ENCODE data around the gene RBM39. TPM values are rescaled to one million over a fixed set of nuclear protein-coding genes. Genes with fewer than 3 reads are reported as not detected.
A peak's percentile ranks its signal among the peaks of the same experiment; 100 is the strongest.

Gene RBM39
- total and polyA plus RNA-seq, 2 of the 13 experiments (the other 11 are each of a cell fraction or from before 2014, with no cell fraction given): 788 to 920 TPM

GRCh38 chr20:35660122-35660937 lies 81.7 kb downstream of the RBM39 start:
- Histone ChIP-seq H3K27ac (ENCODE audit: extremely low read length, insufficient read depth, low read length) (no peak overlapping the region), H4K20me1 (ENCODE audit: insufficient read depth, low read length) (peaks cover 86% of the 10 kb centered on the region), H3K9me3 (ENCODE audit: low read length) (no peaks in the 10 kb centered on the region), H3K9ac (ENCODE audit: insufficient read depth, low read depth, low read length) (peak overlapping the region; percentile 99; the same call in 1 of the 2 replicates), H3K79me2 (ENCODE audit: insufficient read depth, low read length) (peaks cover 94% of the 10 kb centered on the region), H3K4me2 (ENCODE audit: low read depth, low read length) (peak overlapping the region; percentile 95), H3K27me3 (ENCODE audit: control insufficient read depth in 1 of 2, insufficient read depth in 2 of 2, low read length in 2 of 2) (no peaks in the 10 kb centered on the region; a peak in 1 of 5 replicates), H2AFZ (ENCODE audit: low read length) (no peak overlapping the region), H3K4me1 (ENCODE audit: insufficient read depth, low read length) (peaks cover 64% of the 10 kb centered on the region), H3K4me3 (replicated peaks in 1 of 3; ENCODE audit: insufficient read depth in 1 of 3, low read depth in 2 of 3, low read length in 3 of 3) (peak overlapping the region in 2 of 3 experiments; percentile 76 to 99; a peak in 2 of 6 replicates), H3K36me3 (replicated peaks in 1 of 2; ENCODE audit: control insufficient read depth in 1 of 2, insufficient read depth in 2 of 2, low read length in 2 of 2) (peaks cover 0 to 15% of the 10 kb centered on the region in 2 experiments; a peak in 4 of 5 replicates)
- BruUV-seq (replicated peaks): no TSS peak
- CTCF ChIA-PET (ENCODE audit: low intra/inter-chr PET ratio, low total read pairs): no interaction called here
- POLR2A ChIA-PET: interaction anchor here (0.9 to 2.5 kb wide), 6 partner anchors 14 to 82 kb away, joined by 3 to 20 read pairs (median 4); partner anchors contain the start of gene RBM39
- in situ Hi-C loops (cut with HindIII; ENCODE audit: extremely low pct_ligation_motif_present, low pct_unique_long_range_greater_than_20kb): loop anchor here (5.0 kb wide), 1 partner anchor 43 kb away; the partner anchor contains the start of gene SPAG4
- ATAC-seq (no peak), DNase-seq (ENCODE audit: low spot score) (no peak), FAIRE-seq (no peak)
- intact Hi-C loops (cut with micrococcal nuclease; ENCODE audit: unreplicated experiment): no loop called here
- WGBS (ENCODE audit: low lambda C conversion rate): 83% methylated on average over 10 of the region's 10 CpGs
- TF ChIP-seq ZNF335 (CRISPR knock-in tag; IDR thresholded peaks at IDR 0.05): no peak
- TF ChIP-seq ZBTB4 (CRISPR knock-in tag; IDR thresholded peaks at IDR 0.05; ENCODE audit: borderline replicate concordance): 0 out of 2 replicates have a peak, but pooled peaks have one; percentile 31
- TF ChIP-seq, protein P1, sequence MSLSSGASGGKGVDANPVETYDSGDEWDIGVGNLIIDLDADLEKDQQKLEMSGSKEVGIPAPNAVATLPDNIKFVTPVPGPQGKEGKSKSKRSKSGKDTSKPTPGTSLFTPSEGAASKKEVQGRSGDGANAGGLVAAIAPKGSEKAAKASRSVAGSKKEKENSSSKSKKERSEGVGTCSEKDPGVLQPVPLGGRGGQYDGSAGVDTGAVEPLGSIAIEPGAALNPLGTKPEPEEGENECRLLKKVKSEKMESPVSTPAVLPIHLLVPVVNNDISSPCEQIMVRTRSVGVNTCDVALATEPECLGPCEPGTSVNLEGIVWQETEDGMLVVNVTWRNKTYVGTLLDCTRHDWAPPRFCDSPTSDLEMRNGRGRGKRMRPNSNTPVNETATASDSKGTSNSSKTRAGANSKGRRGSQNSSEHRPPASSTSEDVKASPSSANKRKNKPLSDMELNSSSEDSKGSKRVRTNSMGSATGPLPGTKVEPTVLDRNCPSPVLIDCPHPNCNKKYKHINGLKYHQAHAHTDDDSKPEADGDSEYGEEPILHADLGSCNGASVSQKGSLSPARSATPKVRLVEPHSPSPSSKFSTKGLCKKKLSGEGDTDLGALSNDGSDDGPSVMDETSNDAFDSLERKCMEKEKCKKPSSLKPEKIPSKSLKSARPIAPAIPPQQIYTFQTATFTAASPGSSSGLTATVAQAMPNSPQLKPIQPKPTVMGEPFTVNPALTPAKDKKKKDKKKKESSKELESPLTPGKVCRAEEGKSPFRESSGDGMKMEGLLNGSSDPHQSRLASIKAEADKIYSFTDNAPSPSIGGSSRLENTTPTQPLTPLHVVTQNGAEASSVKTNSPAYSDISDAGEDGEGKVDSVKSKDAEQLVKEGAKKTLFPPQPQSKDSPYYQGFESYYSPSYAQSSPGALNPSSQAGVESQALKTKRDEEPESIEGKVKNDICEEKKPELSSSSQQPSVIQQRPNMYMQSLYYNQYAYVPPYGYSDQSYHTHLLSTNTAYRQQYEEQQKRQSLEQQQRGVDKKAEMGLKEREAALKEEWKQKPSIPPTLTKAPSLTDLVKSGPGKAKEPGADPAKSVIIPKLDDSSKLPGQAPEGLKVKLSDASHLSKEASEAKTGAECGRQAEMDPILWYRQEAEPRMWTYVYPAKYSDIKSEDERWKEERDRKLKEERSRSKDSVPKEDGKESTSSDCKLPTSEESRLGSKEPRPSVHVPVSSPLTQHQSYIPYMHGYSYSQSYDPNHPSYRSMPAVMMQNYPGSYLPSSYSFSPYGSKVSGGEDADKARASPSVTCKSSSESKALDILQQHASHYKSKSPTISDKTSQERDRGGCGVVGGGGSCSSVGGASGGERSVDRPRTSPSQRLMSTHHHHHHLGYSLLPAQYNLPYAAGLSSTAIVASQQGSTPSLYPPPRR (CRISPR knock-in tag; IDR thresholded peaks at IDR 0.05; ENCODE audit: borderline replicate concordance): 0 out of 2 replicates have a peak, but pooled peaks have one; percentile 13
- TF ChIP-seq GABPB1 (CRISPR knock-in tag; IDR thresholded peaks at IDR 0.05): 0 out of 2 replicates have a peak, but pooled peaks have one; percentile 20
- peak; percentile 59; the same call in 1 of the 2 replicates for TF ChIP-seq ZBTB38 (CRISPR knock-in tag; IDR thresholded peaks at IDR 0.05)
- TF ChIP-seq SMAD3 (CRISPR knock-in tag; IDR thresholded peaks at IDR 0.05): no peak
- peak; percentile 79; the same call in 1 of the 2 replicates for TF ChIP-seq ZNF460 (CRISPR knock-in tag; IDR thresholded peaks at IDR 0.05; ENCODE audit: borderline replicate concordance)
- no peak for TF ChIP-seq KDM5B (CRISPR knock-in tag; IDR thresholded peaks at IDR 0.05; ENCODE audit: borderline replicate concordance)
- TF ChIP-seq ZNF501 (CRISPR knock-in tag; IDR thresholded peaks at IDR 0.05): peak; percentile 47; the same call in 1 of the 2 replicates
- TF ChIP-seq RBFOX2 (IDR thresholded peaks at IDR 0.05; ENCODE audit: low read depth, low read length): peak; percentile 6; the same call in 1 of the 2 replicates
- TF ChIP-seq HNF4G (IDR thresholded peaks at IDR 0.05; ENCODE audit: borderline replicate concordance, low read depth, low read length): no peak
- no peak for TF ChIP-seq HNF4G (CRISPR knock-in tag; IDR thresholded peaks at IDR 0.05; ENCODE audit: borderline replicate concordance, low read depth)
